PC-3 (cell line): ENCODE measurements around the gene COA6. TPM values are rescaled to one million over a fixed set of nuclear protein-coding genes. Genes with fewer than 3 reads are reported as not detected.

Experiments
- ATAC-seq: fragments of 200-7000 bp; cut with Tn5 transposase; 2 replicates; pipeline ENCODE4 v1.9.1; 2020; ENCODE audit warnings: mild to moderate bottlenecking, moderate library complexity
- BruUV-seq: library from RNA; stranded (reverse); fragments of 400-500 nt; replicated peaks from 2 replicates; lab custom pipeline; 2021; lab: Mats Ljungman, UMichigan
- CTCF ChIA-PET: fragments of 300-600 bp; sonication (Branson Sonifier 250); formaldehyde crosslinking; loops from one replicate; lab custom pipeline; 2022; ENCODE audit warnings: antibody characterized with exemption; lab: Charles Lee
- POLR2A ChIA-PET: fragments of 300-600 bp; sonication (Branson Sonifier 250); formaldehyde crosslinking; loops from one replicate; lab custom pipeline; 2022; ENCODE audit warnings: antibody characterized with exemption; ENCODE audit not compliant: unreplicated experiment; lab: Charles Lee
- DNase-seq: peaks from one replicate; pipeline ENCODE4 v3.0.0-alpha.2; 2015
- H2AFZ ChIP-seq: fragments of 300-600 bp; sonication (generic); 2 replicates; pipeline ENCODE4 v1.6.0; 2016; ENCODE audit warnings: antibody characterized with exemption, low read length
- H3F3A ChIP-seq: fragments of 300-600 bp; sonication (generic); one replicate; pipeline ENCODE4 v1.6.0; 2017; ENCODE audit warnings: antibody characterized with exemption, low read length, control low read depth, mild to moderate bottlenecking; ENCODE audit not compliant: unreplicated experiment
- H3K27ac ChIP-seq: fragments of 300-600 bp; sonication (generic); 2 replicates; pipeline ENCODE4 v1.5.1; 2016; ENCODE audit warnings: mild to moderate bottlenecking, low read length
- H3K27me3 ChIP-seq: fragments of 300-600 bp; sonication (generic); 2 replicates; pipeline ENCODE4 v1.6.1; 2016; ENCODE audit warnings: low read length, mixed read lengths
- H3K36me3 ChIP-seq: fragments of 300-600 bp; sonication (generic); 2 replicates; pipeline ENCODE4 v1.6.1; 2016; ENCODE audit warnings: low read depth, mixed run types, low read length, mixed read lengths
- H3K4me1 ChIP-seq: fragments of 300-600 bp; sonication (generic); 2 replicates; pipeline ENCODE4 v1.5.1; 2016; ENCODE audit warnings: low read length; ENCODE audit not compliant: insufficient read depth
- H3K4me2 ChIP-seq: fragments of 300-600 bp; sonication (generic); 2 replicates; pipeline ENCODE4 v1.6.0; 2016; ENCODE audit warnings: low read length
- H3K4me3 ChIP-seq: fragments of 300-600 bp; sonication (generic); 2 replicates; pipeline ENCODE4 v1.5.1; 2016; ENCODE audit warnings: mild to moderate bottlenecking, low read length, mixed read lengths
- H3K79me2 ChIP-seq: fragments of 300-600 bp; sonication (generic); 2 replicates; pipeline ENCODE4 v1.6.1; 2017; ENCODE audit warnings: low read length, mixed read lengths
- H3K9ac ChIP-seq: fragments of 300-600 bp; sonication (generic); 2 replicates; pipeline ENCODE4 v1.6.0; 2016; ENCODE audit warnings: mild to moderate bottlenecking, low read length
- H3K9me2 ChIP-seq: fragments of 300-600 bp; sonication (generic); replicated peaks from 2 replicates; pipeline ENCODE4 v1.6.1; 2016; ENCODE audit warnings: mixed run types, low read length, mixed read lengths
- H3K9me3 ChIP-seq: fragments of 300-600 bp; sonication (generic); 2 replicates; pipeline ENCODE4 v1.6.1; 2016; ENCODE audit warnings: low read length, mixed read lengths
- H4K20me1 ChIP-seq: fragments of 300-600 bp; sonication (generic); 2 replicates; pipeline ENCODE4 v1.6.1; 2016; ENCODE audit warnings: low read length, mixed read lengths
- CTCF ChIP-seq: fragments of 300-600 bp; sonication (generic); conservative IDR thresholded peaks from 2 replicates; pipeline ENCODE4 v1.5.1; 2017; ENCODE audit warnings: antibody characterized with exemption, low read depth, mild to moderate bottlenecking, low read length
- EZH2 ChIP-seq: fragments of 300-600 bp; sonication (generic); IDR thresholded peaks from one replicate; pipeline ENCODE4 v1.6.1; 2017; ENCODE audit warnings: antibody characterized with exemption, mild to moderate bottlenecking, low read length; ENCODE audit not compliant: unreplicated experiment
- EZH2phosphoT487 ChIP-seq: fragments of 300-600 bp; sonication (generic); IDR thresholded peaks from 2 replicates; pipeline ENCODE4 v1.6.1; 2018; ENCODE audit warnings: mild to moderate bottlenecking, antibody characterized with exemption, low read length, borderline replicate concordance
- intact Hi-C: fragments of 100-400 bp; cut with micrococcal nuclease; formaldehyde crosslinking; loops from 2 replicates; pipeline ENCODE4 v1.9.0; 2023
- total RNA-seq: library from RNA; depleted of rRNA; stranded (reverse); fragments of >200 nt; gene quantifications from 2 replicates; pipeline ENCODE4 v1.2.3, GENCODE V29; 2014

The COA6 gene
- total RNA-seq, 1 experiment from 2014 or later = 43.1 TPM

GRCh38 chr1:234336359-234336758 is 36.9 kb upstream of the COA6 start:
- Histone ChIP-seq H3K79me2 (no peaks in the 10 kb centered on the region), H3K4me2 (no peak overlapping the region), H3K27me3 (no peaks in the 10 kb centered on the region), H3K36me3 (no peaks in the 10 kb centered on the region), H3K9me3 (peaks cover 14% of the 10 kb centered on the region; the same call in 1 of the 2 replicates), H3K9ac (no peak overlapping the region), H4K20me1 (no peaks in the 10 kb centered on the region), H3F3A (no peaks in the 10 kb centered on the region), H3K27ac (no peak overlapping the region), H2AFZ (no peak overlapping the region), H3K9me2 (no peaks in the 10 kb centered on the region), H3K4me3 (no peak overlapping the region), H3K4me1 (no peaks in the 10 kb centered on the region)
- ChIA-PET POLR2A (no interaction called here), CTCF (no interaction called here)
- ATAC-seq = no peak
- DNase-seq = no peak
- intact Hi-C loops = no loop called here
- no TSS peak for BruUV-seq
- TF ChIP-seq EZH2phosphoT487 (no peak), EZH2 (no peak), CTCF (no peak)

GRCh38 chr1:234337233-234337632 is 36.0 kb upstream of the COA6 start:
- DNase-seq = no peak
- H3K27me3 ChIP-seq = no peaks in the 10 kb centered on the region
- CTCF ChIA-PET = no interaction called here
- ATAC-seq = no peak
- POLR2A ChIA-PET = no interaction called here
- no peak overlapping the region for H3K4me3 ChIP-seq
- no peaks in the 10 kb centered on the region for H3K4me1 ChIP-seq
- no peak for TF ChIP-seq EZH2
- no peak overlapping the region for H3K27ac ChIP-seq
- no peaks in the 10 kb centered on the region for H3K9me2 ChIP-seq
- no peaks in the 10 kb centered on the region for H3K36me3 ChIP-seq
- H3K4me2 ChIP-seq = no peak overlapping the region
- peaks cover 14% of the 10 kb centered on the region; the same call in 1 of the 2 replicates for H3K9me3 ChIP-seq
- intact Hi-C loops = no loop called here
- no peak overlapping the region for H3K9ac ChIP-seq
- no peaks in the 10 kb centered on the region for H3K79me2 ChIP-seq
- H2AFZ ChIP-seq = no peak overlapping the region
- no TSS peak for BruUV-seq
- no peaks in the 10 kb centered on the region for H3F3A ChIP-seq
- H4K20me1 ChIP-seq = no peaks in the 10 kb centered on the region

DNA sequence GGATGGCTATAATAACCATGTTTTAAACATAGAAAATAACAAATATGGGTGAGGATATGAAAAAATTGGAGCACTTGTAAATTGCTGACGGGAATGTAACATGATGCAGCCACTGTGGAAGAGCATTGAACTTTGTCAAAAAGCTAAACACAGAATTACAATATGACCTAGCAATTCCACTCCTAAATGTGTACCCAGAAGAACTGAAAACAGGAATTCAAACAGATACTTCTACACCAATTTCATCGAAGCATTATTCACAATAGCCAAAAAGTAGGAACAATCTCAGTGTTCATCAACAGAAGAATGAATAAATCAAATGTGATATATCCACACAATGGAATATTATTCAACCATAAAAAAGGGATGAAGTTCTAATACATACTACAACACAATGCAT is 32.7 kb upstream of the COA6 start:
- ChIA-PET CTCF (no interaction called here), POLR2A (no interaction called here)
- Histone ChIP-seq H3K79me2 (no peaks in the 10 kb centered on the region), H3K4me1 (no peaks in the 10 kb centered on the region), H3K36me3 (no peaks in the 10 kb centered on the region), H3K4me3 (no peak overlapping the region), H3K27me3 (no peaks in the 10 kb centered on the region), H3K27ac (no peak overlapping the region), H4K20me1 (no peaks in the 10 kb centered on the region), H2AFZ (no peak overlapping the region), H3K9me2 (no peaks in the 10 kb centered on the region), H3K9me3 (peaks cover 14% of the 10 kb centered on the region; the same call in 1 of the 2 replicates), H3K9ac (no peak overlapping the region), H3F3A (no peaks in the 10 kb centered on the region), H3K4me2 (no peak overlapping the region)
- TF ChIP-seq CTCF = no peak
- no peak for TF ChIP-seq EZH2phosphoT487
- TF ChIP-seq EZH2 = no peak
- ATAC-seq = no peak
- DNase-seq = no peak
- no TSS peak for BruUV-seq
- intact Hi-C loops = no loop called here
